Hepatic stellate cell (primary cell): Measurements from ENCODE around the gene COX7A2.
A peak's percentile ranks its signal among the peaks of the same experiment; 100 is the strongest.

Experiments
- DNase-seq: peaks from one replicate; pipeline ENCODE4 v3.0.0; 2011; ENCODE audit warnings: low spot score

Gene COX7A2

GRCh38 chr6:75268121-75268987 is 24.8 kb upstream of the COX7A2 start:
- no peak for DNase-seq

- DNase-seq, result no peak
Measured at GRCh38 chr6:75267461-75267860, 23.9 kb upstream of the COX7A2 start.

GRCh38 chr6:75266716-75267291 is 23.2 kb upstream of the COX7A2 start:
- no peak for DNase-seq

- no peak for DNase-seq
Measured at GRCh38 chr6:75263401-75263750, 19.8 kb upstream of the COX7A2 start.

GRCh38 chr6:75262716-75263400 is 19.3 kb upstream of the COX7A2 start:
- no peak for DNase-seq

GRCh38 chr6:75261299-75261698 is 17.7 kb upstream of the COX7A2 start:
- no peak for DNase-seq

GRCh38 chr6:75257343-75258087 is 13.9 kb upstream of the COX7A2 start:
- no peak for DNase-seq

- DNase-seq, result no peak
Measured at GRCh38 chr6:75250552-75250951, 7.0 kb upstream of the COX7A2 start.

GRCh38 chr6:75249837-75250236 is 6.2 kb upstream of the COX7A2 start:
- DNase-seq, result no peak

- no peak for DNase-seq
Measured at GRCh38 chr6:75246386-75246785, 2.8 kb upstream of the COX7A2 start.

- DNase-seq, result peak; percentile 2
Measured at GRCh38 chr6:75244063-75244584, 523 bp upstream of the COX7A2 start.

GRCh38 chr6:75236630-75237029 is 7.0 kb downstream of the COX7A2 start:
- DNase-seq, result no peak

GRCh38 chr6:75235271-75235670 is 8.3 kb downstream of the COX7A2 start:
- no peak for DNase-seq

GRCh38 chr6:75234126-75234865 is 9.3 kb downstream of the COX7A2 start:
- no peak for DNase-seq

- no peak for DNase-seq
Measured at GRCh38 chr6:75233092-75233615, 10.4 kb downstream of the COX7A2 start.

GRCh38 chr6:75230484-75231325 is 12.9 kb downstream of the COX7A2 start:
- DNase-seq, result peak; percentile 40

- DNase-seq, result no peak
Measured at GRCh38 chr6:75224303-75224926, 19.2 kb downstream of the COX7A2 start.

GRCh38 chr6:75223428-75223827 is 20.2 kb downstream of the COX7A2 start:
- DNase-seq, result no peak

- no peak for DNase-seq
Measured at GRCh38 chr6:75222261-75222660, 21.3 kb downstream of the COX7A2 start.

- no peak for DNase-seq
Measured at GRCh38 chr6:75221116-75221515, 22.5 kb downstream of the COX7A2 start.
